ENCODE data around the gene EBF3. TPM values are rescaled to one million over a fixed set of nuclear protein-coding genes. Genes with fewer than 3 reads are reported as not detected.

Gene EBF3
- total RNA-seq, 1 experiment from 2014 or later, result 56.2 TPM

DNA sequence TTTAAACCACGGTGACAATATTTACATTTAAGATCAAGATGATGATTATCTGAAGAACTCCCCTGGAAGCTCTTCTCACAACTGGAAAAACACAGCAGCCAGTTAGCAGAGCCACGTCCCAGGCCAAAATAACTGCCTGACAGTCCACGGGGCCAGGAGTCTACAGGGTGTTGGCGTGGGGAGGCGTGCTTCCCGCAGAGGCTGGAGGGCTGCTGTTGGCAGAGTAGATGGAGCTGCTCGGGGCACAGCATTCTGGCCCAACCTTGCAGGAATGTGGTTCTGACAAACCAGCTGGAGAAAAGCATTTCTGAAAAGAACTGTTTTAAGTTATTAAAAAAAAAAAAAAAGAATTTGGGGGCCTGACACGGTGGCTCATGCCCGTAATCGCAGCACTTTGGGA is 177.9 kb downstream of the EBF3 start:
- CTCF ChIA-PET, result no interaction called here
- intact Hi-C loops (cut with micrococcal nuclease; ENCODE audit: unreplicated experiment), result no loop called here
- no TSS peak for BruUV-seq (replicated peaks)

DNA sequence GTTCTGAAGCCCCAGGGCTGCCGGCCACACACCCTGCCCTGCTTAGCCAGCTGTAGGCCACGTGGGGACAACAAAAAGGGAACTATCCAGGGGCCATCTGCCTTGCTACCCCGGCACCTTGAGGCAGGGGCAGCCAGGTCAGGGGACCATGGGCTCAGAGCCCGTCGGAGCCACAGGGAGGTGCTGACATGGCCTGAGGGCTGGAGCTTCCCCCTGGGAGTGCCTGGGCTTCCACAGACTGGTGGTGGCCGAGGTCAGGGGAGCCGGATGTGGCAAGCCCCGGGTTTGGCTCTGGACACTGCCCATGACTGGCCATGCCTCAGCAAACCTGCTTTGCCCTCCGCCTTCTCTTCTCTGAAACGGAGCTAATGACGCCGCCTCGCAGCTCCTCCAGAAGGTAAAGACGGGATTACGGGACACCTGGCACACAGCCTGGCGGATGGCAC is 178.5 kb downstream of the EBF3 start:
- no peak overlapping the region for H3K27ac ChIP-seq (ENCODE audit: low read depth, low read length, poor library complexity, severe bottlenecking)
- no peak for DNase-seq (ENCODE audit: low spot score)
- intact Hi-C loops (cut with micrococcal nuclease; ENCODE audit: unreplicated experiment), result no loop called here
- H3K27me3 ChIP-seq (replicated peaks; ENCODE audit: insufficient read depth, low read depth, low read length, poor library complexity), result no peaks in the 10 kb centered on the region
- no peak overlapping the region for H3K4me3 ChIP-seq (ENCODE audit: low read depth, low read length, poor library complexity, severe bottlenecking)
- no TSS peak for BruUV-seq (replicated peaks)
- no peaks in the 10 kb centered on the region for H3K4me1 ChIP-seq (ENCODE audit: insufficient read depth, low read length, poor library complexity, severe bottlenecking)
- no peaks in the 10 kb centered on the region for H3K9me3 ChIP-seq (ENCODE audit: low read depth, low read length, poor library complexity, severe bottlenecking)
- H3K36me3 ChIP-seq (ENCODE audit: insufficient read depth, low read length, poor library complexity, severe bottlenecking), result no peaks in the 10 kb centered on the region
- ChIA-PET CTCF (interaction anchor here (0.6 kb wide), 1 partner anchor 1532 kb away, joined by 5 read pairs; no protein-coding TSS in a partner anchor), POLR2A (ENCODE audit: low non-redundant PET) (interaction anchor here (0.6 kb wide), 1 partner anchor 1071 kb away, joined by 3 read pairs; no protein-coding TSS in a partner anchor)
- no peak for TF ChIP-seq EZH2 (IDR thresholded peaks at IDR 0.05; ENCODE audit: borderline replicate concordance, low read depth, low read length, poor library complexity, severe bottlenecking)
- TF ChIP-seq, protein P1, sequence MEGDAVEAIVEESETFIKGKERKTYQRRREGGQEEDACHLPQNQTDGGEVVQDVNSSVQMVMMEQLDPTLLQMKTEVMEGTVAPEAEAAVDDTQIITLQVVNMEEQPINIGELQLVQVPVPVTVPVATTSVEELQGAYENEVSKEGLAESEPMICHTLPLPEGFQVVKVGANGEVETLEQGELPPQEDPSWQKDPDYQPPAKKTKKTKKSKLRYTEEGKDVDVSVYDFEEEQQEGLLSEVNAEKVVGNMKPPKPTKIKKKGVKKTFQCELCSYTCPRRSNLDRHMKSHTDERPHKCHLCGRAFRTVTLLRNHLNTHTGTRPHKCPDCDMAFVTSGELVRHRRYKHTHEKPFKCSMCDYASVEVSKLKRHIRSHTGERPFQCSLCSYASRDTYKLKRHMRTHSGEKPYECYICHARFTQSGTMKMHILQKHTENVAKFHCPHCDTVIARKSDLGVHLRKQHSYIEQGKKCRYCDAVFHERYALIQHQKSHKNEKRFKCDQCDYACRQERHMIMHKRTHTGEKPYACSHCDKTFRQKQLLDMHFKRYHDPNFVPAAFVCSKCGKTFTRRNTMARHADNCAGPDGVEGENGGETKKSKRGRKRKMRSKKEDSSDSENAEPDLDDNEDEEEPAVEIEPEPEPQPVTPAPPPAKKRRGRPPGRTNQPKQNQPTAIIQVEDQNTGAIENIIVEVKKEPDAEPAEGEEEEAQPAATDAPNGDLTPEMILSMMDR (conservative IDR thresholded peaks at IDR 0.05; ENCODE audit: low read depth, low read length), result no peak

More for the DNA sequence above, 177.9 kb downstream of the EBF3 start:
- DNase-seq (ENCODE audit: low spot score), result no peak
- H3K9me3 ChIP-seq (ENCODE audit: low read depth, low read length, poor library complexity, severe bottlenecking), result no peaks in the 10 kb centered on the region
- no peak overlapping the region for H3K4me3 ChIP-seq (ENCODE audit: low read depth, low read length, poor library complexity, severe bottlenecking)
- H3K4me1 ChIP-seq (ENCODE audit: insufficient read depth, low read length, poor library complexity, severe bottlenecking), result no peaks in the 10 kb centered on the region
- POLR2A ChIA-PET (ENCODE audit: low non-redundant PET), result interaction anchor here (0.6 kb wide), 1 partner anchor 1071 kb away, joined by 3 read pairs; no protein-coding TSS in a partner anchor
- no peaks in the 10 kb centered on the region for H3K36me3 ChIP-seq (ENCODE audit: insufficient read depth, low read length, poor library complexity, severe bottlenecking)
- no peak overlapping the region for H3K27ac ChIP-seq (ENCODE audit: low read depth, low read length, poor library complexity, severe bottlenecking)
- H3K27me3 ChIP-seq (replicated peaks; ENCODE audit: insufficient read depth, low read depth, low read length, poor library complexity), result no peaks in the 10 kb centered on the region
- TF ChIP-seq, protein P1 (conservative IDR thresholded peaks at IDR 0.05; ENCODE audit: low read depth, low read length), result no peak
- TF ChIP-seq EZH2 (IDR thresholded peaks at IDR 0.05; ENCODE audit: borderline replicate concordance, low read depth, low read length, poor library complexity, severe bottlenecking), result no peak

Small RNA genes lying within 50 kb of the gene (microRNA-seq; reads per million reads assigned to microRNA genes)
- not detected for gene MIR4297

Other genes starting within 250 kb of the EBF3 start
- gene C10orf143, start 146.6 kb upstream of the EBF3 start, total RNA-seq (2021), result 1.8 and 2.0 TPM in 2 replicates
- 186 and 197 TPM in 2 replicates for gene GLRX3, start 172.1 kb upstream of the EBF3 start, total RNA-seq (2021)

All from A673 (cell line).